ENCODE data around the gene MAML2.
A peak's percentile ranks its signal among the peaks of the same experiment; 100 is the strongest.

Gene MAML2

GRCh38 chr11:96316869-96317268 lies 26.1 kb downstream of the MAML2 start:
- no peak for DNase-seq

- DNase-seq, result no peak
Measured at GRCh38 chr11:96315476-96315875, 27.5 kb downstream of the MAML2 start.

- DNase-seq, result no peak
Measured at GRCh38 chr11:96314326-96315020, 28.5 kb downstream of the MAML2 start.

GRCh38 chr11:96313163-96313562 lies 29.8 kb downstream of the MAML2 start:
- no peak for DNase-seq

GRCh38 chr11:96311120-96311568 lies 31.9 kb downstream of the MAML2 start:
- DNase-seq, result no peak

- DNase-seq, result no peak
Measured at GRCh38 chr11:96310236-96310635, 32.8 kb downstream of the MAML2 start.

- DNase-seq, result no peak
Measured at GRCh38 chr11:96309643-96310017, 33.4 kb downstream of the MAML2 start.

GRCh38 chr11:96309016-96309642 lies 33.9 kb downstream of the MAML2 start:
- no peak for DNase-seq

- no peak for DNase-seq
Measured at GRCh38 chr11:96307776-96308140, 35.2 kb downstream of the MAML2 start.

- DNase-seq, result peak; percentile 23 to 61
Measured at GRCh38 chr11:96306933-96307775, 35.8 kb downstream of the MAML2 start.

GRCh38 chr11:96306600-96306932 lies 36.4 kb downstream of the MAML2 start:
- DNase-seq, result no peak

- DNase-seq, result no peak
Measured at GRCh38 chr11:96306071-96306470, 36.9 kb downstream of the MAML2 start.

GRCh38 chr11:96303980-96304379 lies 39.0 kb downstream of the MAML2 start:
- no peak for DNase-seq

GRCh38 chr11:96303064-96303463 lies 39.9 kb downstream of the MAML2 start:
- no peak for DNase-seq

GRCh38 chr11:96301818-96302217 lies 41.2 kb downstream of the MAML2 start:
- no peak for DNase-seq

GRCh38 chr11:96299155-96299888 lies 43.7 kb downstream of the MAML2 start:
- DNase-seq, result no peak

GRCh38 chr11:96295369-96295768 lies 47.6 kb downstream of the MAML2 start:
- DNase-seq, result no peak

GRCh38 chr11:96294289-96294688 lies 48.7 kb downstream of the MAML2 start:
- no peak for DNase-seq

GRCh38 chr11:96293598-96294021 lies 49.4 kb downstream of the MAML2 start:
- DNase-seq, result no peak

GRCh38 chr11:96293109-96293508 lies 49.9 kb downstream of the MAML2 start:
- DNase-seq, result no peak

GRCh38 chr11:96292291-96293010 lies 50.5 kb downstream of the MAML2 start:
- no peak for DNase-seq

GRCh38 chr11:96290631-96291030 lies 52.4 kb downstream of the MAML2 start:
- no peak for DNase-seq

- no peak for DNase-seq
Measured at GRCh38 chr11:96290031-96290430, 53.0 kb downstream of the MAML2 start.
